HG03342 (cell line): ENCODE data around the gene TANC1.
A peak's percentile ranks its signal among the peaks of the same experiment; 100 is the strongest.
"Not testable (repeated sequence)": the region's sequence is repeated elsewhere in the genome, so short reads cannot be mapped to it uniquely, and the experiment has no call there.

Source experiments
- ATAC-seq: cut with Tn5 transposase; IDR thresholded peaks from one replicate; pipeline ENCODE4 v1.9.1; 2021; ENCODE audit warnings: mild to moderate bottlenecking, moderate library complexity; ENCODE audit not compliant: unreplicated experiment

The TANC1 gene

DNA sequence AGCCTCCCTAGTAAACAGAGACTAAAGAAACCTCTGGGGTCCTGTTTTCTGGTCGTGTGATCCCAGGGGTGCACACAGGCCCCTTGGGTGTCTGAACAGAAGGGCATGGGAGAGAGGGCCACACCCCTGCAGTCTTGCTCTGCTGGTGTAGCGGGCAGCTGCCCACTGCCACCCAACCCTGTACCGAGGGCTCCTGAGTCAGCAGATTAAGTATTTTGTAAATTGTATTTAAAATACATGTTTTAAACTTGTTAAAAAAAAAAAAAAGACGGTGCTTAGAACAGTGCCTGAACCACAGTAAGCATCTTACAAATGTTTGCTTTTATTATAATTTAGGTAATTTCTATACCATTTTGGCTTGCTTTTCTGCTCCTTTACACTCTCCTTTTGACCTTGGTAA, 113.7 kb downstream of the TANC1 start:
- no peak for ATAC-seq

DNA sequence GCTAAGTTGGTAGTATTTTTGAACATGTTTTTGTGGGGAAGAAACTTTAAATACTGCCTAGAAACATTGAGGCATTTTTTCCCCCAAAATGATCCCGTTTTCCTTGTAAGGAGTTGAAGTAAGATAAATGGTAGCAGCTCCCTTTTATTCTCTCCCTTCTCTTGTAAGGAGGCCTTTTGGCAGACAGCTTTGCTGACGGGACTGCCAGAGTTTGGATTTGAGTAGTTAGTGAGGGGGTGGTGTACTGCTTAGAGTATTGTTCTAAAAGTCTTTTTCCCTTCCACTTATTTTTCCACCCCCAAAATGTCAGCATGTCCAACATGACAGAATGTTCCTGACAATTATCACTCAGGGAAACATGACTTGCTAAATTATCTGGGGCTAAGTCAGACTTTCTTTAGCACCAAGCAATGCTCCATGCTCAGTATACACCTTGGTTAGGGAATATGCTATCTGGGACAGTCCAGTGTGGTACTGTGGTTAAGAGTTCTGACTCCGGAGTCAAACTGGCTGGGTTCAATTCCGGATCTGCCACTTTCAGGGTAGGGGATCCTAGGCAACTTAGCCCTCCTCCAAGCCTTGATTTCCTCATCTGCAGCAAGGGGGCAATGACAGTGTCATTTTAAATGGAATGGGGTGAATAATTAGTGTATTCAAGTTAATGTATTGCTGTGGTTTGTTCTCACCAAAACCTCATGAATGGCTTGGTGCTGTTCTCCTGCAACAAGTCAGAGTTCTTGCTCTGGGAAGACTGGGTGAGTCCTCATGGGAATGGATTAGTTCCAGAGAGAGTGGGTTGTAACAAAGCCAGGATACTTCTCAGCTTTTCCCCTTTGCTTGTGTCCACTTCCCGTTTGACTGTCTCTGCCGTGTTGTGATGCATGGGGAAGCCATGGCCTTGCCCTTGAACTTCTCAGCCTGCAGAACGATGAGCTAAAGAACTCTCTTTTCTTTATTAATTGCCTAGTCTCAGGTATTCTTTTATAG, 116.2 kb downstream of the TANC1 start:
- no peak for ATAC-seq

DNA sequence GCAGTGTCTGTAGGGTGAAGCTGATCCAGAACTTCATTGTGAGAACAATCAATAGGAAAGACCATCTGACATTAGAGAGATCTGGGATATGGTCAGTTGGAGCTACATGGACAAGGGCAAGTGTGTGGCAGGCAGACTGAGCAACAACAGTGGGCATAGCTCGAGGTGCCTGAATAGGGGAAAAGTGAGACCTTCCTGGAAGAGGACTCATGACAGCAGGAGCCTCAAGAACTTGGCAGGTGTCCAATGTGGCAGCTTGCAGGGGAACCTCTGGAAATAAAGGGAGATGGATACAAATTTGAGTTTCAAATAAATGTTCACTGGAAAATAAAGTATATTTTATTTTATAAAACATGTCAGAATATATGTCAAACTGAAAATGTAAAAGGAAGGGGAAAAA, 117.9 kb downstream of the TANC1 start:
- no peak for ATAC-seq

DNA sequence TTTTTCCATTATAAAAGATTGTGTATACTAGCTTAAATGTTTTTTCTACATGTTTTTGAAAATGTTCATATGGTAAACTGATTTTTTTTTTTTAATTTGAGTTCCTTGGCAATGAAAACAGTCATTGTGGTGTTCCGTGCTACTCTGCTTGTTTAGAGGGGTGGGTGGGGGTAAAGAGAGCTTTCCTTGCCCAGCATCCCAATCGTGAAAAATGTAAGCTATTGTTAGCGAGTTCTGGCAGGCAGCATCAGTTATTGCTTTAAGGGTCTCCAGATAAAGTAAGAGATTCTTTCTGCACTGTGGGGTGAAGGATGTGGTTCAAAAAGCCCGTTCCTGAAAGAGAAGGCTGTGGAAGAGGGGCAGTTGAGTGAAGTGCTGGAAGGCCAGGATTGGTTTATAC, 118.4 kb downstream of the TANC1 start:
- no peak for ATAC-seq

DNA sequence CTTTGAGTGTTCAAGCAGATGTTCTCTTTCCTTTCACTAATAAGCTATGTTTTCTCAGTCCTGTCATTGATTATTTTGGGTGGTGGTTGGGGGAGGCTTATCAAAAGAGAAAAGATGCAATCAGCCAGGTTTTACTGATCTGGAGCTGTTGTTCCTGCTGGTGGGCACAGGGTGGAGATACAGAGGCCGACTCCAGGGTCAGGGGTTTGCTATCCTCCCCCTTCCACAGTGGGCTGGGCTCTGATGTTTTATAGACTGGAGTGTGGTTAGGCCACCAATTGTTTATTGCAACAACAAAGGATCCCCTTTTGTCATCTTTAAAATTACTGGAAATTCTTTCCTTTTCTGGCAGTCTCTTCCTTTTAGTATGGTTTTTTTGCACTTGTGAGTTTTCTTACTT, 120.5 kb downstream of the TANC1 start:
- ATAC-seq = no peak

DNA sequence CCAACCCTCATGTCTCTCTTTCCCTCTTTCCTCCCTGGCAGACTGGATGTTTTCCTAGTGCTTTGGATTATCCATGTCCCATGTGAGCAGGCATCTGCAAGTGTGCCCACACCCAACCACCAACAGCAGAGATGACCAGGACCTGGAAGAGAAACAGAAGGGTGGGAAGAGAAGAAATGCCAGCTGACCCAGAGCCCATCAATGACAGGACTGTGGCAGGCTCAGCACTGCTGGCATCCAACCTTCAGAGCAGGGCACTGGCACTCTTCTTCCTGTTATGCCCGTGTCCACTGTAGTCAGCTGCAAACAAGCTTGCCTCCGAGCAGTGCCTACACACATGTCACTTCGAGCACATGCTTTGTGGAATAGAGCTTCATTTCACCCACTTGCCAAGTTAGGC, 121.1 kb downstream of the TANC1 start:
- no peak for ATAC-seq

DNA sequence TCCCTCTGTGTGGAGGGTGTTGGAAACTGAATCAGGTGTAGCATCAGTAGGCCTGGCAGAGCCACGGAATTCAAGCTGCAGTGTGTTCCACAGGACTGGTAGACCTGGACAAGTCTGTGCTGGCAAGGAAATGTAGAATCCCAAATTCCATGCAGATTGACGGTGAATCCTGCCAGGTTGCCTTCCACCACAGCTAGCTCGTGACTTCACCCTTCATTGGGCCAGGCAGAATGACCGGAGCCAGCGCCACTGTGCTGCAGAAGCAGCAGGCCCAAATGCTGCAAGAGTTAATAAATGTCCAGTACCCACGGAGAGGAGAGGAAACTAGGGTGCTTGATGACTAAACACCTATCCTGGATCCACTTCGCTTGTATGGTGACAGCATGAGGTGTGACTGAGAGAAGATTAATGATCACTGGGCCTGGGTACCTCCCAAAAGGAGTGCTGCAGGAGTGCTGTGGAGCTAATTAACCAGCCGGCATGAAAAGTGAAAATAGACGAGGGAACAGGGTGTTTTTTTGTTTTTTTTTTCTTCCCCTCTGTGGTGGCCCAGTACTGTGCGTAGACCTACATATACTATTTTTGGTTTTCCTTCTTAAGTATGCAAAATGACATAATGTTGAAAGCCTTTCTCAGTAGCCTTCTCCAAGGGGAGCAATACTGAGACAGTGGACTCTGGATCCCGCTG, 122.2 kb downstream of the TANC1 start:
- peak; percentile 60 for ATAC-seq

DNA sequence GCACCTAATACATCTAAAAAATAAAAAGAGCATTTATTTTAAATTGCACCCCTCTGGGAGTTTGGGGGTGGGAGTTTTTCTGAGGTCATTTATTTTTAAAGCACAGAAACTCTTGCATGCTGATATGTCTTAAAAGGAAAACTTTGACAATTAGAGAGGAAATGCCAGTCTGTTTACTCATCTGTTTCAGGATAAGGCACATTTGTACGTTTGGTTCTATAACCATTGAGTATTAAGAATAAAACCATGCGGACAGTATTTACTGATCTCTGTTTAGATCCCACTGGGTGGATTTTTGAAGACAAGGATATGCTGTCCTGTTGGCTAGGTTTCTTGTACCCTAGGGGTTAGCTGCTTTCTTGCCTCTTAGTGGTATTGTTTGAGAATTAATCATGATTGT, 122.9 kb downstream of the TANC1 start:
- ATAC-seq = no peak

DNA sequence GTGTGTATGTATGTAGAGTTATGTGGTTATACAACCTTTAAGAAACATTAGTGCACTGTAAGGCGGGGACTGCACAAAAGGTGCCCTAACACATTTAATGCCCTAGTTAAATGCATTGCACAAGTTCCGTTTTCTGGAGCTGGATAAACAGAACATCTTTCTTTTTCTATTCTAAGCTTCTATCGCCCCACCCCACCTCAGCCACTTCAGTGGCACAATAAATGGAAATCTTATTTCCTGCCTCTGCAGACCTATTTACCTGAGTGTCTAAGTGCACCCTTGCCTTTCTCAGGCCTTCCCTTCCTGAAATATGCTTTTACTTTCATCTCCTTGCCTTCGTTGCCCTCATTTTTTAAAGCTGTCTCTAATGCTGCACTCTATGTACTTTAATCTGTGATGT, 123.5 kb downstream of the TANC1 start:
- ATAC-seq = no peak

DNA sequence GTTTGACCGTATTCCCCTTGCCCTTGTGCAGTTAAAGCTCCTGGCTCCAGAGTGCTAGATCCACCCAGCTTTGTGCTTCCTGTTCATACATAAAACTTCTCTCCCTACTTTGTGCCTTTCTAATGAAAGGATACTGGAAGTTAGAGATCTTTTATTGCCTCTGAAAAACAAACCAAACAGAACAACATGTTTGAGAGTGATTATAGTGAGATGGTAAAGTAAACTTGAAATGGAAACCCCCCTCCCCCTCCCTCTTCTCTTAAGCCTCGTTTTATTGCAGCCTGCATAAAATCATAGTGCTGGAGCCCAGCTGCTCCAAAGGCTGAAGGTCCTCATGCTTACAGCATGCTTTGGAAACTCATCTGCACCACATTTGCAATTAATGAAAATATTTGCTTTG, 125.1 kb downstream of the TANC1 start:
- ATAC-seq = no peak

DNA sequence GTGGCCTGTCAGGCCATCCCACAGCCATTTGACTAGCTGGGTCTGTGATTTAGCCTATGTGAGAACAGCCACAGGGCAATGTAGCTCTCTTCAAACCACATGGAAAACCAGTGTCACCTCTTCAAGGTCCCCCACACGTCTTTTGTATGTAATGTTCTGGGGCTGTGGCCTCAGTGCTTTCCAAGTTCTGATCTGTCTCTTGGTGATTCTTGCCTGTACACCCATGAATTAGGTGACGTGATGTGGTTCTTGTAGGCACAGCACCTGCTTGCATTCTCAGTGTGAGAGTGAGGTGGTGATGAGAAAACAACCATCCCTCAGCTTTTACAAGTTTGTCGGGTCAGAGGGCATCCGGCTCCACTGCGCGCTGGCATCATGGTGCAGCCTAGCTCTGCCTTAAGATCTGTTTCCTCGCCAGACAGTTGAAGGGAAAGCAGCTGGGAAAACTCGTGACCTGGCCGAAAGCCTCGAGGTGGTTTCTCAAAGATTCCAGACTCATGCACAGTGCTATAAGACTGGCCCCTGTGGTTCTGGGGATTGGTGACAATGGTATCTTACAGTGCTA, 125.8 kb downstream of the TANC1 start:
- no peak for ATAC-seq

DNA sequence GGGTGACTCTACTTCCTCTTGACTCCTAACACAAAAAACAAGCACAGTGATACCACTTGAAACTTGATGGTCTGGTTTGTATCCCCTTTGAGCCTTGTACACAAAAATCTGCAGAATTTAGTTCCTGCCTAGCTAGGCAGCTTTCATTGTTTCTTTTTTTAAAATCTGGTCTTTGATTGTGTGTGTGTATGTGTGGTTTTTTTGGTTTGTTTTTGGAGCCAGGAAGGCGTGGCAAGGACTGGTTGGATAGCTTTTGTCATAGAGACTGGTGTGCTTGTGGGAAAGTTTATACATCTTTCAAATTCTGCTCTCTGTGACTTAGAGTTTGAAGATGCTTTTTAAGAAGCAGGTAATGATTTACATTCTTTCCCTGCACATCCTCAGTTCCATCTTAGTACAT, 127.4 kb downstream of the TANC1 start:
- no peak for ATAC-seq

DNA sequence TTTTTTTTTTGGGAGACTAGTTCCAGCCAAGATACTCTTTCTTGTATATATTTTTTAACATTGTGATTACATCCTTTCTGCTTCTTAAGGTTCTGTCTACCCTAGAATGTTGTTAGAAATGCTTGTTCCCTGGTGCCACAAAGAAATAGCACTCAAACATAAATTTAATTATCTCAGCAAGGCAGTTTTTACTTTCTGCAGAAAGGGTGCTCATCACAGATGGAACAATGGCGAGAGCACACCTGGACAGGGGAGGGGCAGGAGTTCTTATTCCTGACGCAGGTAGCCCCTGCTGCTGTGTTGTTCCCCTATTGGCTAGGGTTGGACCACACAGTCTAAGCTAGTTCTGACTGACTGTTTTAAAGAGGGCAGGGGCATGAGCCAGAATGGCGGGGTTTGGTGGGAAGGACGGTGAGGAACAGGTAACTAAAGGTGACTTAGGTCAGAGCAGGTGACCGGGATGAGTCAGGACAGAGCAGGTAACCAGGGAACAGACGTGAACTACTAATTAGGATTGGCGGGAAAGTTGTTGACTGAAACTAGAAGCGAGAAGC, 127.9 kb downstream of the TANC1 start:
- ATAC-seq = not testable (repeated sequence)

DNA sequence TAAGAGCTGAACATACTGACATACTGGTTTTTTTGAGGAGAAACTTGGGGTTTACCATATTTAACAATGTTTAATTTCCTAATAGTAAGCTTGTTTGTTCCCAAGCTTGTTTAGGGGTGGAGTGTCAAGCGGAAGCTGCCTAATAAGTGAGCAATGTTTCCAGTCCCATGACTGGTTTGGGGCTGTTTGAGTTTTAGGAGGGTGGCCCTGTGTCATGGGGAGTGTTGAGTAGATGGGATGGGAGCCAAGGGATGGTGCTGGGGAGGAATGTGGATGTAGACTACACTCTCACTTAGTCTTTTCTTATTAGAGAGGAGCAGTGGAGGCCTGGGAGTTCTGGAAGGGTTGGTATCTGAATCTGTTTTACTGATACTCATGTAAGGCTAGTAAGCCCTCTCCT, 128.5 kb downstream of the TANC1 start:
- no peak for ATAC-seq

DNA sequence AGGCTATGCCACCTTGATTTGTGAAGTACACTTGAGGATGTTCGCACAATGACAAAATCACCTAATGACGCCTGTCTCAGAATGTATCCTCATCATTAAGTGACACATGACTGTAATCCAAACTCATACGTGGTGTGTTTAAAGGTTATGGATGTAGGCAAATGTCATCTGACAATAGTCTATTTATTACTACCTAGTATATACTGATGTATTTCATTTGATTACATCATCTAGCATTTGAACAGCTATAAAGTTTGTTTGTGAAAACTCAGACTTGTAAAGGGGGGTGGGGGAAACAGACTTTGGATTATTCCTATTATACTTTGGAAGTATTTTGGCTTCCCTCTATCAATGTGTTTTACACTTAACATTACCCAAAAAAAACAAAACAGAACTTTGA, 129.9 kb downstream of the TANC1 start:
- ATAC-seq = no peak

DNA sequence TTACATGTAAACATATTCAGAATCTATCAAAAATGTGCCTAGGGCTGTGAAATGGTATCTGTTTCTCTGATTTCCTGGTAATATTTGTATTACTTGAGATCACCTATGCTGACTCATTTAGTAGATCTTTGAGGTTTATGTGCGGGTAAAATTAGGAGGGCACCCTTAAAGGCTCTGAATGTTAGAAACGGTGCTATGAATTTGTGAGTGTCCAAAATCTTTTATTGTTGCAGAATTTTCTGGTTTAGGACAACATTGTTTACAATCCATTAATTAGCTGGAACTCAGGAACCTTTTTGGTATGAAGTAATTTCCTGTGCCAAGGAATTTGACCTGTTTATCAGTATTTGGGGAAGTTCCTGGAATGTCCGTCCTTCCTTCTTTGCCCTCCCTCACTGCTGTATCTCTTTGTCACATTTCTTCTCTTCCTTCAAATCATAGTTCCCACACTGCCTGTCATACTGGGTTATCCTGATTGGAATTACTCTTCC, 130.5 kb downstream of the TANC1 start:
- ATAC-seq = no peak

DNA sequence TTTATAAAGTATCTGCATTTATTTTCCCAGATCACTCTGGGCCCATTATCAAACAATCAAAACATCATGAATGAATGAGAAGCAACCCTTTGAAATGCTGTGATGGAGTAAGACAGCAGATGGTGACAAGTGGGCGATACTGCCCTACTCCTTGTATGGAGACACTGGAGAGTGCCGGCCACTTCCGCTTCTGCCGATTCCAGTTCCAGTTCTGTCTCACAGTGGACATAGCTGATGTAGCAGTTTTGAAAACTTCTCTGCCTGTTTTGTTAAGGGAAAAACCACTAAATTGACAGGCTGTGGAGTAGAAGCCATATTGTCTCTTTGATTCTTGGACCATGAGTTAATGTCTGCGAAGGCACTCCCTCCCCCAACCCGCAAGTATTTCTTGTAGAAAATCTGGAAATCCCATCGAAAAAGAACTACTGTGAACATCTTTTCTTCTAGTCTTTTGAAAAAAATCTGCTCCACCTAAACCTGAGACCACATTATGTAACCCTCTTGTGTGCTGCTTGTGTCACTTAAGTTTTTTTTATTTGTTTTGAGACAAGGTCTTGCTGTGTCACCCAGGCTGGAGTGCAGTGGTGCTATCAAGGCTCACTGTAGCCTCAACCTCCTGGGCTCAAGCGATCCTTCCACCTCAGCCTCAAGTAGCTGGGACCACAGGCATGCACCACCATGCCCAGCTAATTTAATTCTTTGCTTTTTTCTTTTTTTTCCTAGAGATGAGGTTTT, 133.5 kb downstream of the TANC1 start:
- ATAC-seq = no peak

DNA sequence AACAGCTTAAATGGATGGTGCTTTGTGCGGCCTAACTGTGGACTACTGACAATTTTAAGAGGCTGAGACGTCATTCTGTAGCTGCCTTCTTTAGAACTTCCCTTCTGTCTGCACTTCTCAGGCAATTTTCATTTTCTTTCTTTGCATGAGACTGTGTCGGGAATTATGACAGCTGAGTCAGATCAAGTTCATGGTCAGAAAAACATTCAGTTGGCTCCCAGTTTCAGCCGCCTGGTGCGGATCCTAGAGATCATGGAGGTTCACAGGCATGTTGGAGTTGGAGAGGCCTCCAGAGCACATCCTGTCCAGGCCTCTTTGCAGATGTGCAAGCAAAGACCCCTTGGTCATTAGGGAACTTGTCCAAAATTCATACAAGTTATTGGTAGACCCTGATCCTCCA, 135.0 kb downstream of the TANC1 start:
- ATAC-seq = no peak

DNA sequence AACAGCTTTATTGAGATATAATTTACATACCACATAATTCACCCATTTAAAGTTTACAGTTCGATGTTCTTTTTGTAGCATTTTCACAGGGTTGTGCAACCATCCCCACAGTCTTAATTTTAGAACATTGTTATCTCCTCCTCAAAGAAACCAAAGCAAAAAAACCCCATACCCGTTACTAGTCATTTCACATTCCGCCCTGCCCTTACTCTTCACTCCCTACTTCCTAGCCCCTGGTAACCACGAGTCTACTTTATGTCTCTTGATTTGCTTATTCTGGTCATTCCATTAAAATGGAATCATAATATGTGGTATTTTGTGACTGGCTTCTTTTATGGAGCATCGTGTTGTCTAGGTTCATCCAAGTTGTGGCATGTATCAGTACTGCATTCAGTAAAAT, 137.7 kb downstream of the TANC1 start:
- no peak for ATAC-seq

DNA sequence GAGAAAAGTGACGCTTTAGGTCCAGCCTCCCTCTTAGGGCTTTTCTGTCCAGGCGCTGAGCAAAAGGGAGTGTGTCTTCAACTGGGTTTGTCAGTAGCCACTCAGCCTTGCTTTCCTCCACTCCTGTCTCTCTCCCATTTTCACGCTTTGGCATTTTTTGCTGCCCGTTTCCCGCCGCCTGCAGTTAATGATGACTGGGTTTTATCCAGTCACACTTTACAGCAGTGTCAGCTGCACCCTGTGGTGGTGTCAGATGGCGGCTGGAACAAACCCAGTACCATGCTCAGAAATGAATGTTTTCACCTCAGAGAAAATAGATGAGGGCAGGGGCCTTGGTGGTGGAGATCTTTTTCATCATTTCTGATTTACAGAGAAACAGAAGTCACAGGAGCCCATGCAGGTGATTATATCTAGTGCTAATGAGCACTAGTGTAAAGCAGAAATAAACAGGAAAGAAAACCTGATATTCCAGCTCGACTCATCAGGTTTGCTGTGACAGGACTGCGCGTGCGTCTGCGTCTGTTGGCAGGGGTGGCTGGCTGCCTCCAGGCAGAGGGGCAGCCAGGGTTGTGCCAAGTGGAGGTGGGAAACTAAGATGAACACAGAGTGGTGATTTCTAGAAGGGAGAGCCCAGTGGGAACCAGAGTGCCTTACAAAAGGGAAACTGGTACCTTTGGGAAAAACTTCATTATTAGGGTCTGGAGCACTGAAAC, 139.9 kb downstream of the TANC1 start:
- ATAC-seq = no peak
